Hepatocyte (in vitro differentiated cells): ENCODE measurements around the gene ZDHHC14.

Experiments
- EZH2 ChIP-seq: fragments of 200-600 bp; sonication (generic); IDR thresholded peaks from 2 replicates; pipeline ENCODE4 v1.6.1; 2016; ENCODE audit warnings: antibody characterized with exemption, mild to moderate bottlenecking, borderline replicate concordance
- EZH2phosphoT487 ChIP-seq: fragments of 200-600 bp; sonication (generic); IDR thresholded peaks from one replicate; pipeline ENCODE4 v1.6.1; 2018; ENCODE audit warnings: antibody characterized with exemption, mild to moderate bottlenecking, low read depth, moderate library complexity; ENCODE audit not compliant: unreplicated experiment, severe bottlenecking
- TF ChIP-seq, protein P1 (sequence below): fragments of 200-600 bp; sonication (generic); IDR thresholded peaks from 2 replicates; pipeline ENCODE4 v1.5.1; 2016; ENCODE audit warnings: antibody characterized with exemption, mild to moderate bottlenecking; ENCODE audit not compliant: poor library complexity

DNA sequence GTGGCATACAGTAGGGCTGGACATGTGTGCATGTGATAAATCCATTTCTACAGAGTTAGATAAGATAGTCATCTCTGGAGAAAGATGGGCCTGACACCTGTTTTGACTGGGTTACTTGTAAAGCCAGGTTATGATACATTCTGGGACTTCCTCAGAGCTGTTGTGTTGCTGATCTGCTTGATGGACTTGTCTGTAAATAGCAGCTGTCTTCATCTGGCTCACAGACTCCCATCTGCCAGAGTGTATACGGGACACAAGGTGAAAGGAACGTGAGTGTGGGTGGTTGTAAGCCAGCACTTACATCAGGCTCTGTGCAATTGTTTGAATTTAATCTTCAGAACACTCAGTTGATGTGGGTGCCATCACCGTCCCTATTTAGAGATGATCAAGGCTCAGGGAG lies 49.8 kb downstream of the ZDHHC14 start:
- TF ChIP-seq, protein P1, sequence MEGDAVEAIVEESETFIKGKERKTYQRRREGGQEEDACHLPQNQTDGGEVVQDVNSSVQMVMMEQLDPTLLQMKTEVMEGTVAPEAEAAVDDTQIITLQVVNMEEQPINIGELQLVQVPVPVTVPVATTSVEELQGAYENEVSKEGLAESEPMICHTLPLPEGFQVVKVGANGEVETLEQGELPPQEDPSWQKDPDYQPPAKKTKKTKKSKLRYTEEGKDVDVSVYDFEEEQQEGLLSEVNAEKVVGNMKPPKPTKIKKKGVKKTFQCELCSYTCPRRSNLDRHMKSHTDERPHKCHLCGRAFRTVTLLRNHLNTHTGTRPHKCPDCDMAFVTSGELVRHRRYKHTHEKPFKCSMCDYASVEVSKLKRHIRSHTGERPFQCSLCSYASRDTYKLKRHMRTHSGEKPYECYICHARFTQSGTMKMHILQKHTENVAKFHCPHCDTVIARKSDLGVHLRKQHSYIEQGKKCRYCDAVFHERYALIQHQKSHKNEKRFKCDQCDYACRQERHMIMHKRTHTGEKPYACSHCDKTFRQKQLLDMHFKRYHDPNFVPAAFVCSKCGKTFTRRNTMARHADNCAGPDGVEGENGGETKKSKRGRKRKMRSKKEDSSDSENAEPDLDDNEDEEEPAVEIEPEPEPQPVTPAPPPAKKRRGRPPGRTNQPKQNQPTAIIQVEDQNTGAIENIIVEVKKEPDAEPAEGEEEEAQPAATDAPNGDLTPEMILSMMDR = no peak
- TF ChIP-seq EZH2 (no peak), EZH2phosphoT487 (no peak)
